Measurements from ENCODE around the gene PCID2.

- no peak for TF ChIP-seq GATA3 (IDR thresholded peaks at IDR 0.05; ENCODE audit: low read depth, low read length)
- TF ChIP-seq GATA2 (IDR thresholded peaks at IDR 0.05; ENCODE audit: low read depth, low read length) = no peak
Observed at GRCh38 chr13:113157929-113158747, 50.3 kb downstream of the PCID2 start, which contains the start of gene PROZ.

All from SH-SY5Y (cell line).